WTC11 (cell line): ENCODE data around the gene FOXP1. TPM values are rescaled to one million over a fixed set of nuclear protein-coding genes. Genes with fewer than 3 reads are reported as not detected.

ENCODE experiments used
- ATAC-seq: fragments of 200-7000 bp; cut with Tn5 transposase; 2 replicates; pipeline ENCODE4 v1.10.0; 2021; ENCODE audit warnings: mild to moderate bottlenecking, moderate library complexity
- CTCF ChIA-PET: fragments of 300-600 bp; sonication (Branson Sonifier 250); formaldehyde crosslinking; loops from one replicate; lab custom pipeline; 2021; ENCODE audit warnings: antibody characterized with exemption; lab: Charles Lee
- POLR2A ChIA-PET: fragments of 350-600 bp; sonication (Branson Sonifier 250); formaldehyde crosslinking; loops from one replicate; lab custom pipeline; 2021; ENCODE audit warnings: antibody characterized with exemption; lab: Charles Lee
- DNase-seq: peaks from one replicate; pipeline ENCODE4 v3.0.0; 2021; ENCODE audit warnings: low spot score
- H3K27ac Mint-ChIP-seq: 2 replicates; pipeline ENCODE4 v1.8.0; 2021; ENCODE audit warnings: mixed read lengths
- H3K27me3 Mint-ChIP-seq: 2 replicates; pipeline ENCODE4 v1.8.0; 2021; ENCODE audit warnings: low read depth, mild to moderate bottlenecking, moderate library complexity, mixed read lengths
- H3K36me3 Mint-ChIP-seq: 2 replicates; pipeline ENCODE4 v1.8.0; 2021; ENCODE audit warnings: mixed read lengths
- H3K4me1 Mint-ChIP-seq: 2 replicates; pipeline ENCODE4 v1.8.0; 2022; ENCODE audit warnings: mixed read lengths
- H3K4me3 Mint-ChIP-seq: 2 replicates; pipeline ENCODE4 v1.8.0; 2021; ENCODE audit warnings: mild to moderate bottlenecking, moderate library complexity, mixed read lengths
- H3K9me3 Mint-ChIP-seq: 2 replicates; pipeline ENCODE4 v1.8.0; 2021; ENCODE audit warnings: mixed read lengths
- FOXJ3 ChIP-seq: sonication (generic); formaldehyde crosslinking; IDR thresholded peaks from 2 replicates; pipeline ENCODE4 v1.9.0; 2021; ENCODE audit warnings: missing genetic modification reagents, mild to moderate bottlenecking, borderline replicate concordance
- MYBL2 ChIP-seq: sonication (generic); formaldehyde crosslinking; IDR thresholded peaks from 2 replicates; pipeline ENCODE4 v1.8.1; 2023; ENCODE audit warnings: mild to moderate bottlenecking, moderate library complexity, missing genetic modification reagents
- NFYB ChIP-seq: sonication (generic); formaldehyde crosslinking; conservative IDR thresholded peaks from 2 replicates; pipeline ENCODE4 v1.8.0; 2022; ENCODE audit warnings: low read depth, missing genetic modification reagents
- NR3C1 ChIP-seq: sonication (generic); formaldehyde crosslinking; conservative IDR thresholded peaks from 2 replicates; pipeline ENCODE4 v1.8.1; 2023; ENCODE audit warnings: low read depth, mild to moderate bottlenecking, missing genetic modification reagents
- SMAD4 ChIP-seq: sonication (generic); formaldehyde crosslinking; IDR thresholded peaks from 2 replicates; pipeline ENCODE4 v1.8.0; 2022; ENCODE audit warnings: mild to moderate bottlenecking, missing genetic modification reagents
- SOX15 ChIP-seq: fragments of 250-450 bp; sonication (Bioruptor Pico); IDR thresholded peaks from 2 replicates; pipeline ENCODE4 v1.9.0; 2021; ENCODE audit warnings: mild to moderate bottlenecking
- TEAD1 ChIP-seq: sonication (generic); formaldehyde crosslinking; IDR thresholded peaks from 2 replicates; pipeline ENCODE4 v1.8.0; 2022; ENCODE audit warnings: mild to moderate bottlenecking, missing genetic modification reagents
- ZNF219 ChIP-seq: sonication (generic); formaldehyde crosslinking; IDR thresholded peaks from 2 replicates; pipeline ENCODE4 v1.8.0; 2023; ENCODE audit warnings: missing genetic modification reagents, mild to moderate bottlenecking, borderline replicate concordance
- ZNF263 ChIP-seq: sonication (generic); formaldehyde crosslinking; IDR thresholded peaks from 2 replicates; pipeline ENCODE4 v1.8.1; 2022; ENCODE audit warnings: low read depth, mild to moderate bottlenecking, moderate library complexity, missing genetic modification reagents
- ZNF416 ChIP-seq: fragments of 250-450 bp; sonication (Bioruptor Pico); IDR thresholded peaks from 2 replicates; pipeline ENCODE4 v1.9.0; 2021; ENCODE audit warnings: mild to moderate bottlenecking, inconsistent platforms
- total RNA-seq: library from RNA; stranded (reverse); gene quantifications from 3 replicates; pipeline ENCODE4 v1.2.3, GENCODE V29; 2021
- TF ChIP-seq, protein P1 (sequence below): sonication (generic); formaldehyde crosslinking; IDR thresholded peaks from 2 replicates; pipeline ENCODE4 v1.8.1; 2022; ENCODE audit warnings: mild to moderate bottlenecking, moderate library complexity, missing genetic modification reagents
- TF ChIP-seq, protein P2 (sequence below): sonication (generic); formaldehyde crosslinking; IDR thresholded peaks from 2 replicates; pipeline ENCODE4 v1.8.1; 2022; ENCODE audit warnings: missing genetic modification reagents, borderline replicate concordance
- TF ChIP-seq, protein P3 (sequence below): fragments of 250-450 bp; sonication (Bioruptor Pico); IDR thresholded peaks from 2 replicates; pipeline ENCODE4 v1.8.0; 2021; ENCODE audit warnings: mild to moderate bottlenecking
- TF ChIP-seq, protein P4 (sequence below): sonication (generic); formaldehyde crosslinking; IDR thresholded peaks from 2 replicates; pipeline ENCODE4 v1.8.0; 2022; ENCODE audit warnings: mild to moderate bottlenecking, missing genetic modification reagents
- TF ChIP-seq, protein P5 (sequence below): sonication (generic); formaldehyde crosslinking; IDR thresholded peaks from 2 replicates; pipeline ENCODE4 v1.8.1; 2022; ENCODE audit warnings: low read depth, mild to moderate bottlenecking, moderate library complexity, missing genetic modification reagents, borderline replicate concordance
- TF ChIP-seq, protein P6 (sequence below): sonication (generic); formaldehyde crosslinking; conservative IDR thresholded peaks from 2 replicates; pipeline ENCODE4 v1.8.1; 2023; ENCODE audit warnings: mild to moderate bottlenecking, low read depth, missing genetic modification reagents, moderate library complexity
- TF ChIP-seq, protein P7 (sequence below): fragments of 250-450 bp; sonication (Bioruptor Pico); conservative IDR thresholded peaks from 2 replicates; pipeline ENCODE4 v1.9.0; 2021; ENCODE audit warnings: mild to moderate bottlenecking
- TF ChIP-seq, protein P8 (sequence below): sonication (generic); formaldehyde crosslinking; IDR thresholded peaks from 2 replicates; pipeline ENCODE4 v1.8.0; 2023; ENCODE audit warnings: missing genetic modification reagents

FOXP1 gene
- total RNA-seq, 1 experiment from 2014 or later = 25.8 TPM

DNA sequence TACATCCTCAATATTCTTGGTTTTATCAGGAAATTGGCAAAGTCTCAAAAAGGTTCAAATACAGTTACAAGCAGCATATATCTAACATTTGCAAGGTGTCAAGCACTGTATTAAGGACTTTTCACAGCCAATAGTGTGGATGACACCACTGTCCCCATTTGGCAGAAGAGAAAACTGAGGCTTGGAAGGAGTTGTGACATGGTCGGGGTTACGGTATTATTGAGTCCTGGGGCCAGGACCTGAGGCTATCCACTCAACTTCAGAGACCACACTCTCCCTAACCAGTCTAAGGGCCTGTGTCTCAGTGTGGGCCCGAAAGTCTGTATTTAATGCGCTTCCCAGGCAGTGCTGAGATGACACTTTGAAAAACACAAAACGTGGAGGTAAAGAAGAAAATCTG, 99.1 kb downstream of the FOXP1 start (continued):
- TF ChIP-seq, protein P1, sequence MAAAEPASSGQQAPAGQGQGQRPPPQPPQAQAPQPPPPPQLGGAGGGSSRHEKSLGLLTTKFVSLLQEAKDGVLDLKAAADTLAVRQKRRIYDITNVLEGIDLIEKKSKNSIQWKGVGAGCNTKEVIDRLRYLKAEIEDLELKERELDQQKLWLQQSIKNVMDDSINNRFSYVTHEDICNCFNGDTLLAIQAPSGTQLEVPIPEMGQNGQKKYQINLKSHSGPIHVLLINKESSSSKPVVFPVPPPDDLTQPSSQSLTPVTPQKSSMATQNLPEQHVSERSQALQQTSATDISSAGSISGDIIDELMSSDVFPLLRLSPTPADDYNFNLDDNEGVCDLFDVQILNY (CRISPR knock-in tag) = no peak
- TF ChIP-seq ZNF219 (CRISPR knock-in tag) (no peak), ZNF263 (CRISPR knock-in tag) (no peak), SOX15 (CRISPR knock-in tag) (no peak)
- TF ChIP-seq, protein P2, sequence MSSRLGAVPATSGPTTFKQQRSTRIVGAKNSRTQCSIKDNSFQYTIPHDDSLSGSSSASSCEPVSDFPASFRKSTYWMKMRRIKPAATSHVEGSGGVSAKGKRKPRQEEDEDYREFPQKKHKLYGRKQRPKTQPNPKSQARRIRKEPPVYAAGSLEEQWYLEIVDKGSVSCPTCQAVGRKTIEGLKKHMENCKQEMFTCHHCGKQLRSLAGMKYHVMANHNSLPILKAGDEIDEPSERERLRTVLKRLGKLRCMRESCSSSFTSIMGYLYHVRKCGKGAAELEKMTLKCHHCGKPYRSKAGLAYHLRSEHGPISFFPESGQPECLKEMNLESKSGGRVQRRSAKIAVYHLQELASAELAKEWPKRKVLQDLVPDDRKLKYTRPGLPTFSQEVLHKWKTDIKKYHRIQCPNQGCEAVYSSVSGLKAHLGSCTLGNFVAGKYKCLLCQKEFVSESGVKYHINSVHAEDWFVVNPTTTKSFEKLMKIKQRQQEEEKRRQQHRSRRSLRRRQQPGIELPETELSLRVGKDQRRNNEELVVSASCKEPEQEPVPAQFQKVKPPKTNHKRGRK (CRISPR knock-in tag) = no peak
- TF ChIP-seq, all 79 proteins: peak for 0

DNA sequence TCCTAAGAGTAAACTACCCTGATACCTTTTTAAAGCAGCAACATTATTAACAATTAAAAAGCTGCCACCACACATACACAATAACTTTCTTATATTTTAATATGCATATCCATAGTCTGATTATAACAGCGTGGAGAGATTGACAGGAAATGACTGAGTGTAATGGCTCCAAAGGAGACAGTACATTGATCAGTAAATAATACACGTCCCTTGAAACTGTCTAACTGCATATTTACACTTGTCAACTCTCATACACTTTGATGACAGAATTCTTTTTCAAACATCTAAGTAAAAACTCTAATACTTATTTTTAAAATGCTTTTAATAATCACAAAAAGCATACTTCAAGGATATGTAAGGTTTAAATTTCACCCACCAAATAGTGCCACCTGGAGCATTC, 99.5 kb downstream of the FOXP1 start:
- POLR2A ChIA-PET = no interaction called here
- Mint-ChIP-seq H3K27ac (no peak overlapping the region; the same call in 1 of the 2 replicates), H3K27me3 (no peaks in the 10 kb centered on the region)
- TF ChIP-seq SMAD4 = no peak
- TF ChIP-seq, protein P3, sequence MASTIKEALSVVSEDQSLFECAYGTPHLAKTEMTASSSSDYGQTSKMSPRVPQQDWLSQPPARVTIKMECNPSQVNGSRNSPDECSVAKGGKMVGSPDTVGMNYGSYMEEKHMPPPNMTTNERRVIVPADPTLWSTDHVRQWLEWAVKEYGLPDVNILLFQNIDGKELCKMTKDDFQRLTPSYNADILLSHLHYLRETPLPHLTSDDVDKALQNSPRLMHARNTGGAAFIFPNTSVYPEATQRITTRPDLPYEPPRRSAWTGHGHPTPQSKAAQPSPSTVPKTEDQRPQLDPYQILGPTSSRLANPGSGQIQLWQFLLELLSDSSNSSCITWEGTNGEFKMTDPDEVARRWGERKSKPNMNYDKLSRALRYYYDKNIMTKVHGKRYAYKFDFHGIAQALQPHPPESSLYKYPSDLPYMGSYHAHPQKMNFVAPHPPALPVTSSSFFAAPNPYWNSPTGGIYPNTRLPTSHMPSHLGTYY (CRISPR knock-in tag) = no peak
- no peak for TF ChIP-seq ZNF263 (CRISPR knock-in tag)
- TF ChIP-seq TEAD1 (CRISPR knock-in tag) = no peak
- TF ChIP-seq, protein P4, sequence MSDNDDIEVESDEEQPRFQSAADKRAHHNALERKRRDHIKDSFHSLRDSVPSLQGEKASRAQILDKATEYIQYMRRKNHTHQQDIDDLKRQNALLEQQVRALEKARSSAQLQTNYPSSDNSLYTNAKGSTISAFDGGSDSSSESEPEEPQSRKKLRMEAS (CRISPR knock-in tag) = no peak
- TF ChIP-seq MYBL2 = no peak
- no peak for TF ChIP-seq ZNF416
- TF ChIP-seq NR3C1 = no peak
- TF ChIP-seq, protein P5, sequence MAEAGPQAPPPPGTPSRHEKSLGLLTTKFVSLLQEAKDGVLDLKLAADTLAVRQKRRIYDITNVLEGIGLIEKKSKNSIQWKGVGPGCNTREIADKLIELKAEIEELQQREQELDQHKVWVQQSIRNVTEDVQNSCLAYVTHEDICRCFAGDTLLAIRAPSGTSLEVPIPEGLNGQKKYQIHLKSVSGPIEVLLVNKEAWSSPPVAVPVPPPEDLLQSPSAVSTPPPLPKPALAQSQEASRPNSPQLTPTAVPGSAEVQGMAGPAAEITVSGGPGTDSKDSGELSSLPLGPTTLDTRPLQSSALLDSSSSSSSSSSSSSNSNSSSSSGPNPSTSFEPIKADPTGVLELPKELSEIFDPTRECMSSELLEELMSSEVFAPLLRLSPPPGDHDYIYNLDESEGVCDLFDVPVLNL (CRISPR knock-in tag) = no peak
- TF ChIP-seq, protein P6, sequence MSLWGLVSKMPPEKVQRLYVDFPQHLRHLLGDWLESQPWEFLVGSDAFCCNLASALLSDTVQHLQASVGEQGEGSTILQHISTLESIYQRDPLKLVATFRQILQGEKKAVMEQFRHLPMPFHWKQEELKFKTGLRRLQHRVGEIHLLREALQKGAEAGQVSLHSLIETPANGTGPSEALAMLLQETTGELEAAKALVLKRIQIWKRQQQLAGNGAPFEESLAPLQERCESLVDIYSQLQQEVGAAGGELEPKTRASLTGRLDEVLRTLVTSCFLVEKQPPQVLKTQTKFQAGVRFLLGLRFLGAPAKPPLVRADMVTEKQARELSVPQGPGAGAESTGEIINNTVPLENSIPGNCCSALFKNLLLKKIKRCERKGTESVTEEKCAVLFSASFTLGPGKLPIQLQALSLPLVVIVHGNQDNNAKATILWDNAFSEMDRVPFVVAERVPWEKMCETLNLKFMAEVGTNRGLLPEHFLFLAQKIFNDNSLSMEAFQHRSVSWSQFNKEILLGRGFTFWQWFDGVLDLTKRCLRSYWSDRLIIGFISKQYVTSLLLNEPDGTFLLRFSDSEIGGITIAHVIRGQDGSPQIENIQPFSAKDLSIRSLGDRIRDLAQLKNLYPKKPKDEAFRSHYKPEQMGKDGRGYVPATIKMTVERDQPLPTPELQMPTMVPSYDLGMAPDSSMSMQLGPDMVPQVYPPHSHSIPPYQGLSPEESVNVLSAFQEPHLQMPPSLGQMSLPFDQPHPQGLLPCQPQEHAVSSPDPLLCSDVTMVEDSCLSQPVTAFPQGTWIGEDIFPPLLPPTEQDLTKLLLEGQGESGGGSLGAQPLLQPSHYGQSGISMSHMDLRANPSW (CRISPR knock-in tag) = no peak
- TF ChIP-seq, protein P2 (CRISPR knock-in tag) = no peak
- TF ChIP-seq FOXJ3 (CRISPR knock-in tag) = no peak
- TF ChIP-seq, protein P7, sequence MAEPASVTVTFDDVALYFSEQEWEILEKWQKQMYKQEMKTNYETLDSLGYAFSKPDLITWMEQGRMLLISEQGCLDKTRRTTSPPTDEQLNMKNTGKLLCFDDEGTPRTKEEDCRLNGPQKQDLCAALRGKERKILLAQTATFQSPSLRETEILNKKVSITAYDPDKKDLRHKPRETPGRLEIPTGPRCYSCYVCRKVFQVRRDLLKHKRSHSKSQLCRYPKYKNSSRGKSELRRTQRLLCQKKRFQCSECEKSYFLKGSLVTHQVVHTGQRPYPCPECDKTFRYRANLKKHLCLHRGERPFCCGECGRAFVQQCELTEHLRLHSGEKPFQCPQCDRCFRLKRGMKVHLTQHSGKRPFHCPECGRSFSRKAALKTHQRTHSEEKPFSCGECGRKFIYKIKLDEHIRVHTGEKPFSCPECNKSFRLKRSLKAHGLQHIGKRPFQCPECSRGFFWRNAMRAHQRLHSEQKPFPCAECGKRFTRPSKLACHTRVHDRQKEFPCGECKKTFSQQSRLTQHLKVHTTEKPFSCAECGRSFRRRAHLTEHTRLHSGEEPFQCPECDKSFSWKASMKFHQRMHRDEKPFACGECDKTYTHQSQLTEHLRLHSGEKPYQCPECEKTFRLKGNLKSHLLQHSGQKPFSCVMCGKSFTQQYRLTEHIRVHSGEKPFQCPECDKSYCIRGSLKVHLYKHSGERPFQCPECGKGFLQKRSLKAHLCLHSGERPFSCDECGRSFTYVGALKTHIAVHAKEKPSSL = no peak
- TF ChIP-seq NFYB (CRISPR knock-in tag) = no peak
- TF ChIP-seq, protein P8, sequence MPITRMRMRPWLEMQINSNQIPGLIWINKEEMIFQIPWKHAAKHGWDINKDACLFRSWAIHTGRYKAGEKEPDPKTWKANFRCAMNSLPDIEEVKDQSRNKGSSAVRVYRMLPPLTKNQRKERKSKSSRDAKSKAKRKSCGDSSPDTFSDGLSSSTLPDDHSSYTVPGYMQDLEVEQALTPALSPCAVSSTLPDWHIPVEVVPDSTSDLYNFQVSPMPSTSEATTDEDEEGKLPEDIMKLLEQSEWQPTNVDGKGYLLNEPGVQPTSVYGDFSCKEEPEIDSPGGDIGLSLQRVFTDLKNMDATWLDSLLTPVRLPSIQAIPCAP (CRISPR knock-in tag) = no peak
- TF ChIP-seq, all 79 proteins: peak for 0
- peaks cover 46% of the 10 kb centered on the region for H3K4me1 Mint-ChIP-seq
- DNase-seq (no peak), ATAC-seq (no peak)
- H3K9me3 Mint-ChIP-seq = peaks cover 4% of the 10 kb centered on the region; the same call in 1 of the 2 replicates
- no peaks in the 10 kb centered on the region for H3K36me3 Mint-ChIP-seq
- no peak overlapping the region for H3K4me3 Mint-ChIP-seq
- CTCF ChIA-PET = no interaction called here
